Effector memory CD4-positive, alpha-beta T cell (primary cell): Measurements from ENCODE around the gene NRP1.

Experiments
- DNase-seq, 3 donors: peaks; one replicate each; pipeline ENCODE4 v3.0.0-alpha.2; 2020
- H3K27ac ChIP-seq: 2 replicates; pipeline ENCODE4 v1.7.0; 2013; ENCODE audit warnings: mild to moderate bottlenecking, low read length, moderate library complexity; ENCODE audit not compliant: insufficient read depth, poor library complexity, severe bottlenecking
- H3K27me3 ChIP-seq: replicated peaks from 2 replicates; pipeline ENCODE4 v1.7.0; 2013; ENCODE audit warnings: mild to moderate bottlenecking, low read length; ENCODE audit not compliant: insufficient read depth, control insufficient read depth, poor library complexity, severe bottlenecking
- H3K36me3 ChIP-seq: 2 replicates; pipeline ENCODE4 v1.7.0; 2013; ENCODE audit warnings: mild to moderate bottlenecking, low read length, moderate library complexity; ENCODE audit not compliant: control insufficient read depth, insufficient read depth
- H3K4me1 ChIP-seq: 2 replicates; pipeline ENCODE4 v1.7.0; 2013; ENCODE audit warnings: low read length, mild to moderate bottlenecking; ENCODE audit not compliant: control insufficient read depth, insufficient read depth, poor library complexity, severe bottlenecking
- H3K4me3 ChIP-seq: 2 replicates; pipeline ENCODE4 v1.7.0; 2013; ENCODE audit warnings: low read length, low read depth, mild to moderate bottlenecking; ENCODE audit not compliant: insufficient read depth, poor library complexity, severe bottlenecking
- H3K9me3 ChIP-seq: 2 replicates; pipeline ENCODE4 v1.7.0; 2013; ENCODE audit warnings: mild to moderate bottlenecking, low read length, moderate library complexity; ENCODE audit not compliant: control insufficient read depth

The NRP1 gene

GRCh38 chr10:33272635-33273034, 61.8 kb downstream of the NRP1 start:
- no peak for DNase-seq
- H3K36me3 ChIP-seq: no peaks in the 10 kb centered on the region
- no peaks in the 10 kb centered on the region for H3K4me1 ChIP-seq
- H3K9me3 ChIP-seq: no peaks in the 10 kb centered on the region
- no peak overlapping the region for H3K4me3 ChIP-seq
- H3K27ac ChIP-seq: no peak overlapping the region
- H3K27me3 ChIP-seq: no peaks in the 10 kb centered on the region

DNA sequence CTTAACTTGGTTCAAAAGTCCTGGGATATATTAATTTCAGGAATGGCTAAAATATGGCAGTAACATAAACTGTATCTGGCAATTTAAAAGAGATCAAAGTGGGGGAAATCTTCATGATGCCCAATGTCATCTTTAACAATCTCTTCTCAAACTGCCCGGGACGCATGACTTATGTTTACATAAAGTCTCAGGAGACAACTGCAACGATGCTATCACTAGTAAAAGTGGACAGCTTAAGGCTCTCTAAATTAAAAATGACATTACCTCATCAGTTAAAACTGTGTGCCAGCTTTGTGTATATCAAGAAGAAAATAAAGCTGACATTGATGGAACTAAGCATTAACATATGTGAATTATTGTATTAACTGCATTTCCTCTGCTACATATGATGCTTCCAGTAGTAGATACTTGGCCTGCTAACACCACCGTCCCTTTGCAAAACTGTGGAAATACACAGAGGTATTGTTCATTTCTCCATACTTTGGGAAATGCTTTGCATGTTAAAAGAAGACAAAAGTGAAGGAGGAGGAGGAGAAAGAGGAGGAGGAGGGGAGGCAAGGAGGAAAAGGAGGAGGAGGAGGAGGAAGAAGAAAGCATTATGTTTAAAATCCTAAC, 62.4 kb downstream of the NRP1 start:
- Histone ChIP-seq H3K27ac (no peak overlapping the region), H3K36me3 (no peaks in the 10 kb centered on the region), H3K9me3 (no peaks in the 10 kb centered on the region), H3K27me3 (no peaks in the 10 kb centered on the region), H3K4me1 (no peaks in the 10 kb centered on the region), H3K4me3 (no peak overlapping the region)
- no peak for DNase-seq

GRCh38 chr10:33270971-33271370, 63.5 kb downstream of the NRP1 start:
- Histone ChIP-seq H3K36me3 (no peaks in the 10 kb centered on the region), H3K9me3 (no peaks in the 10 kb centered on the region), H3K27me3 (no peaks in the 10 kb centered on the region), H3K4me3 (no peak overlapping the region), H3K27ac (no peak overlapping the region), H3K4me1 (no peaks in the 10 kb centered on the region)
- no peak for DNase-seq

GRCh38 chr10:33267708-33268107, 66.8 kb downstream of the NRP1 start:
- H3K4me3 ChIP-seq: no peak overlapping the region
- no peaks in the 10 kb centered on the region for H3K27me3 ChIP-seq
- H3K36me3 ChIP-seq: no peaks in the 10 kb centered on the region
- H3K4me1 ChIP-seq: peaks cover 7% of the 10 kb centered on the region
- H3K27ac ChIP-seq: no peak overlapping the region
- no peak for DNase-seq
- H3K9me3 ChIP-seq: no peaks in the 10 kb centered on the region

GRCh38 chr10:33265621-33266020, 68.8 kb downstream of the NRP1 start:
- H3K36me3 ChIP-seq: no peaks in the 10 kb centered on the region
- DNase-seq: no peak

GRCh38 chr10:33263453-33263852, 71.0 kb downstream of the NRP1 start:
- no peaks in the 10 kb centered on the region for H3K36me3 ChIP-seq
- DNase-seq: no peak
- H3K4me1 ChIP-seq: peaks cover 7% of the 10 kb centered on the region
- no peaks in the 10 kb centered on the region for H3K27me3 ChIP-seq
- H3K4me3 ChIP-seq: no peak overlapping the region
- H3K9me3 ChIP-seq: no peaks in the 10 kb centered on the region
- no peak overlapping the region for H3K27ac ChIP-seq

More at GRCh38 chr10:33265621-33266020, 68.8 kb downstream of the NRP1 start:
- no peak overlapping the region for H3K27ac ChIP-seq
- no peaks in the 10 kb centered on the region for H3K27me3 ChIP-seq
- H3K9me3 ChIP-seq: no peaks in the 10 kb centered on the region
- no peak overlapping the region for H3K4me3 ChIP-seq
- peaks cover 7% of the 10 kb centered on the region for H3K4me1 ChIP-seq

- no peak for DNase-seq
- H3K9me3 ChIP-seq: no peaks in the 10 kb centered on the region
- H3K27ac ChIP-seq: no peak overlapping the region
- peaks cover 7% of the 10 kb centered on the region for H3K4me1 ChIP-seq
- H3K4me3 ChIP-seq: no peak overlapping the region
- no peaks in the 10 kb centered on the region for H3K27me3 ChIP-seq
- H3K36me3 ChIP-seq: no peaks in the 10 kb centered on the region
Observed at GRCh38 chr10:33262871-33263270, 71.6 kb downstream of the NRP1 start.

GRCh38 chr10:33260403-33261149, 73.9 kb downstream of the NRP1 start:
- Histone ChIP-seq H3K27ac (no peak overlapping the region), H3K27me3 (no peaks in the 10 kb centered on the region), H3K4me1 (peaks cover 7% of the 10 kb centered on the region), H3K4me3 (no peak overlapping the region), H3K9me3 (no peaks in the 10 kb centered on the region), H3K36me3 (no peaks in the 10 kb centered on the region)
- no peak for DNase-seq

GRCh38 chr10:33258967-33259366, 75.5 kb downstream of the NRP1 start:
- Histone ChIP-seq H3K27ac (no peak overlapping the region), H3K27me3 (no peaks in the 10 kb centered on the region), H3K36me3 (no peaks in the 10 kb centered on the region), H3K9me3 (no peaks in the 10 kb centered on the region), H3K4me3 (no peak overlapping the region), H3K4me1 (peaks cover under 1% of the 10 kb centered on the region)
- no peak for DNase-seq

DNA sequence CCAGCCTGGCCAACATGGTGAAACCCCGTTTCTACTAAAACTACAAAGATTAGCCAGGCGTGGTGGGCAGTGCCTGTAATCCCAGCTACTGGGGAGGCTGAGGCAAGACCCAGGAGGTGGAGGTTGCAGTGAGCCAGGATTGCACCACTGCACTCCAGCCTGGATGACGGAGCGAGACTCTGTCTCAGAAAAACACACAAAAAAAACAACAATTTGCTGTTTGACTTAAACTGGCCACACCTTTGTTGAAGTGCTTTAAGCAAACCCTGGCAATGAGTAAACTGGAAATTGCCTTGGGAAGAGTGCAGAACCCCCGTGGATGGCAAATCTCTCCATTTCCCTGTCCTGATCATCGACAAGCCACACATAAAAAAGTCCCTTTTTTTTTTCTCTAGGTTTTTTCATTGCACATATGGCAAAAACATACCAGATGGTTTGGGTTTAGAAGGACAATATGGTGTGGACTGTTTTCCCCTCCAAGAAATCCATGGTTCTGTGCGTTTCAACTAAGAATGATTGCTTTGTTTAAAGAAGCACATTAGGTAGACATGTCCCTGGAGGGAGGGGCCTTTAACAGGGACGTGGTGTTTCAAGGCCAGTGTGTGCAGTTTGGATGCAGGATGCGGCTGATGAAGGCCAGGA, 76.9 kb downstream of the NRP1 start:
- Histone ChIP-seq H3K4me3 (no peak overlapping the region), H3K36me3 (no peaks in the 10 kb centered on the region), H3K9me3 (no peaks in the 10 kb centered on the region), H3K4me1 (no peaks in the 10 kb centered on the region), H3K27ac (no peak overlapping the region), H3K27me3 (no peaks in the 10 kb centered on the region)
- DNase-seq: no peak
